HCEC 1CT (cell line): ENCODE data around the gene AXIN2.

Experiments used
- DNase-seq: peaks from one replicate; pipeline ENCODE4 v3.0.0-alpha.2; 2017

AXIN2 gene

GRCh38 chr17:65576939-65577338 is 15.5 kb upstream of the AXIN2 start:
- no peak for DNase-seq

DNA sequence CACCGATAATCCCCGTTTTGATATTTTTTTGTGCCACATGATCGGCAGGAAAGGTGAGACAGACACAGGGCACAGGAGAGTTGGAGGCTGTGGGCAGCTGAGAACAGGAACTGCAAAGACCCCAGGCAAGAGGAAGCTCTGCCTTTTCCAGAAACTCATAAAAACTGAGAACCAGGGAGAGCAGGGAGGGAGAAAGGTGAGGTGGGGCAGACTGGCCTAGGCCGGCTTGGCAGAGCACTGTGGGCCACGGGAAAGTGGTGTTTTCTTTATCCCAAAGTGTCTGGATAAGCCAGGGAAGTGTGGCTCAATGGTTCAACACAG is 11.8 kb upstream of the AXIN2 start:
- no peak for DNase-seq

GRCh38 chr17:65572581-65573281 is 11.3 kb upstream of the AXIN2 start:
- DNase-seq = no peak

DNA sequence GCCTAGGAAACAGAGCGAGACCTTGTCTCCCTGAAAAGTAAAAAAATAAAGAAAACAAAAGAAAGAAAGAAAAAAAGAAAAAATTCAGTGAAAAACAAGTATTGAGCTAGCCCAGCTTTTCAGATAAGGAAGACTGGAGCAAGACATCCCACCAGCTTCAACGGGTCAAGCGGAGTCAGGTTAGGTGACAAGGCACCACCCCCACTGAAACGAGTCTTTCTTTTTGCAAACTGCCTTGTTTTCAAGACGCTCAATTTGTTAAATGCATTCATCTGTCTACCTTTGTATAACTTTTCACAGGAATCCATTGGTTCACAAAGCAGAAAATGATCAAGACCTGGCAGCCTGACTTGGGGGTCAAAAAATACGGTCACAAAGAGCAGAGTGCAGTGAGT is 10.7 kb upstream of the AXIN2 start:
- DNase-seq = no peak

DNA sequence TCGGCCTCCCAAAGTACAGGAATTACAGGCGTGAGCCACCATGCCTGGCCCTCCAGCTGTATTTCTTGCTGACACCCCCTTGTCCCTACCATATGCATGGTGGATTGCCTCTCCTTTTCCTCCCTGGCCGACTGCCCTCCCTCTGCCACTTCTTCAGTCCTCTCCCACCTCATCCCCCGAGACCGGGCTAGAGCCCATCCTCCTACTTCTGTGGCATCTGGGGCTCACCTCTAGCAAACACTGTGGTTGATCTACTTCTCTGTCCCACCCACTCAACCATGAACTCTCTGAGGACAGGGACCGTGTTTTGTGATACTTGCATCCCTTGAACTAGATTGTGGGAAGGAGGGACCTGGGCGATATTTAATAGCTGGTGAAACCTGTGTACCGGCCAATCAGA is 7.5 kb upstream of the AXIN2 start:
- DNase-seq = no peak

DNA sequence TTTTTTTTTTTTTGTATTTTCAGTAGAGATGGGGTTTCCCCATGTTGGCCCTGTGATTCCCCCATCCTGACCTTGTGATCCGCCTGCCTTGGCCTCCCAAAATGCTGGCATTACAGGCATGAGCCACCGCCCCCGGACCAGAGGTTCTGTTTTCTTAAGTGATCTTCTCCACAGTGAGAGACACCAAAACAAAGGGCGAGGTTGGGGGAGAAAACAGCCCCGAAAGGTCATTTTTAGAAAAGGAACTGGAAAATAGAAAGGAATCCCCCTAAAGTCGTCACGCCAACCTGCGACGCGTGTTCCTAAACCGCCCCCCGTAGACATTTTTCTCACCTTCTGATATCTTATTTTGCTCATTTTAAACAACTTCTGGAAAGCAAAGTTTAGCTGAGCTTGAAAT is 6.1 kb upstream of the AXIN2 start:
- DNase-seq = no peak

- no peak for DNase-seq
Observed at GRCh38 chr17:65565559-65565958, 4.1 kb upstream of the AXIN2 start.

DNA sequence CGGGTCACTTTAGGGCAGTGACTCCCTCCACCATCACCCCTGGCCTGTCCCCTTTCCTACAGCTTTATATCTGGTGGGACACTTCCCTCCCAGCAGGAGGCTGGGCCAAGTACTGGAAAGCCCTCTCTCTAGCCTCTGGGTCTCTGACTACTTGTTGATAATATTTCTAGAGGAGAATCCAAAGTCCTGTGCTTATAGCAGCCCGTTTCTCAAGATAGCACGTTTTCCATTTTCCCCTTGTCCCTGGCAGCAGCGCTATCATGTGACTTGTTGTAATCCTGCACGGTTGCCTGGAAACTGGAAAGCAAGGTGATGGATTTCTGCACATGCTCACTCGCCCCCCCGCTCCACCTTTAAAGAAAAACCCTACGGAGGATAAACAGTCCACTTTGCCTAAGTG is 3.3 kb upstream of the AXIN2 start:
- no peak for DNase-seq

DNA sequence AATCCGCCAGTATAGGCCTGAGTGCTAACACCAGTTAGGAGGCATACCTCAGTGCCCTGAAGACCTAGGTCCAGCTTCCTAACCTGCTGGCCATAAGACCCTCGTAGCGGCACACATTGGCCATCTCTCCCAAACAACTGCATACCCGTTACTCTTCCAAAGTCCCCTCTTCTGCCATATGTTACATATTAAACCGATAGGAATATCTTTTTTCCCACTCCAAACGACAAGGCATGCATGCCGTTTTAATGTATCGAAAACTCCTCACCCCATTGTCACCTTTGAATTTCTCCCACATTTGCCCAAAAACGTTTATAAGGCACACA is 721 bp upstream of the AXIN2 start:
- no peak for DNase-seq

- peak; percentile 77 for DNase-seq
Observed at GRCh38 chr17:65560628-65561451, 608 bp downstream of the AXIN2 start.

- DNase-seq = no peak
Observed at GRCh38 chr17:65559804-65560627, 1.4 kb downstream of the AXIN2 start.

- DNase-seq = no peak
Observed at GRCh38 chr17:65559461-65559803, 2.0 kb downstream of the AXIN2 start.

- DNase-seq = no peak
Observed at GRCh38 chr17:65558683-65559460, 2.6 kb downstream of the AXIN2 start.

DNA sequence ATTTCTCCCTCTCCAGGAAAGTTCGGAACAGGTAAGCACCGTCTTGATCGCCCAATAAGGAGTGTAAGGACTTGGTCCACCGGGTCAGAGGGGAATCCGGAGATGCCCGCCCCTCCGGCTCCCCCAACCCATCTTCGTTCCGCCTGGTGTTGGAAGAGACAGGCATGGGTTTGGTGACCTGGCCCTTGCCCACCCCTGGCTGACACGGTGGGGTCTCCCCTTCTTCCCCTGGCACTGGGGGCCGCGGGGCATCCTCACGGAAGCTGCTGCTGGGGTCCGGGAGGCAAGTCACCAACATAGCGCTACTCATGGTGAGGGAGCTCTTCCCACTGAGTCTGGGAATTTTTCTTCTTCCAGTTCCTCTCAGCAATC is 3.2 kb downstream of the AXIN2 start:
- DNase-seq = no peak

DNA sequence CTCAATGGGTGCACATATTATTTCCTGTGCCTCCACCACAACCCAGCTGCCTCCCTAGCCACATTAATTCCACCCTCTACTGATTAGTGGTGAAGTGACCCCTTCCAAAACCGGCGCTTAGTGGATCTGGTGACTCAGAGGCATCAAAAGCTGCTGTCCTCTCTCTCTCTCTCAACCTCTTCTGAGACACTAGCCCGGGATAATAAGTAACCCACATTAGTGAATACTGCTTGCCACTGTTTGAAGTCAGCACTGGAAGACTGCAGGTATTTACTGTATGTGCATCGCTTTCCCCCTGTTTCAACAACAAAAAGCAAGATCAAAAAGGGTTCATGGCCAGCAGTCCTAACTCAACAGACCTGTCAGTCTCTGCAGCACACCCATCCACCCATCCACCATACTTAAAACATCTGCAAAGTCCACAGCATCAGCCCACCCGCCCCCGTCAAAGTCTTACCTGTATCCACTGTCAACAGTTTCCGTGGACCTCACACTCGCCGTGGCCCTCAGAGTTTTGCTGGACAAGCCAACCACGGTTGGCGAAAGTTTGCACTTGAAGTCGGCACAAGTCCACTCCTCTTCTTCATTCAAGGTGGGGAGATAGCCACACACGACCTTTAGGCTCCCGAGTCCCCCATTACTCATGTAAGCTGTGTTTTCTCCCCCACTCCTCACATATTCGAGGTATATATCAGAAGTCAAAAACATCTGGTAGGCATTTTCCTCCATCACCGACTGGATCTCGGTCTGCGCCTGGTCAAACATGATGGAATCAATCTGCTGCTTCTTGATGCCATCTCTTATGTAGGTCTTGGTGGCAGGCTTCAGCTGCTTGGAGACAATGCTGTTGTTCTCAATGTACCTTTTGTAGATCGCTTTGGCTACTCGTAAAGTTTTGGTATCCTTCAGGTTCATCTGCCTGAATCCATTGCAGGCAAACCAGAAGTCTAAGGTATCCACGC is 3.8 kb downstream of the AXIN2 start:
- DNase-seq = peak; percentile 8

DNA sequence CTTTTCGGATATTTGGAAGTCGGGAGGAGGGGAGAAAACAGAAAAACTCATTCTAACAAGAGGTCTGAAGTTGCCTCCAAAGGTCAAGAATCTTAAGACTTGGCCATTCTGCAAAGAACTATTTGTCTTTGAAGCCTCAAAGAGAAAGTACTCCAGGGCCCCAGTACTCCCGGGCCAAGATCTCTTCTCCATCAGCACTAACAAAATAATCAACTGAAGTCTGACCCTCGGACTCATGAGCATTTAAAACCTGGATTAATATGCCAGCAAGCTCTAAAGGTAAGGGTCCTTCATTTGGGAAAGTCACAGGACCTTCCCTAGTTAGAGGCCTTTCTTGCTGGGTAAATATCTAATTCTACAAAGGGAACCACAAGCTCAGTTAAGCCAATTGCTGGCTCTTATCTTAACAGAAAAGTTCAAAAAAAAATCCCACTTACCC is 4.5 kb downstream of the AXIN2 start:
- no peak for DNase-seq

GRCh38 chr17:65556014-65556909 is 5.2 kb downstream of the AXIN2 start:
- peak; percentile 43 for DNase-seq

DNA sequence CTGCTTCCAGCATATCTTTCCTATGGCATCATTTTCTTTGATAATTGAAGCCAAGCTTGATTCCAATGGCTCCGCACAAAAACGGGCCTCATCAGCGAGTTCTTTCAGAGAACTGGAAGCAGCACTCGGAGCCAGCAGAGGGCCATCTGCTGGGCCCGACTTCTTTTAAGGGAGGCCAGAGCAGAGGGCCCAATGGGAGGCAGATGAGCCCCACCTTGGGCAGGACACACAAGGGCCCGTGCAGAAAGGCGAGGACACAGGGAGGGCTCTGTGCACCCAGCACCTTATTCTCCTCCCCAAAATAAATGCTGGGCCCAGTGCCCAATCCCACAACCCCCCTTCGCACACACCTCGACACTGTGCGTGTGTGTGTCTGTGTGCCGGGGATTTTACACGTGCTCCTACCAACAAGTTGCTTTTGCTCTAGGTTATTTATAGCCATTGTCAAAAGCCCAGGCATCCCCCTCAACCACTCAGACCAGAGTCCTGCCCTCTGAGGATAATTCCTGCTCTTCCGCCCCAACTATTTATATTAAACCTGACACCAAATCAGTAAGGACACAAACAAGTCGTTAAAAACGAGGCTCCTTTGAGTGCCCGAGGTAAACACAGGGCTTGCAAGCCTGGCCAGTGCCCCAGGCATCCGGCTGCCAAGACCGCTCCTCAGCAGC is 6.8 kb downstream of the AXIN2 start:
- no peak for DNase-seq

GRCh38 chr17:65553646-65554552 is 7.5 kb downstream of the AXIN2 start:
- no peak for DNase-seq
